Measurements from ENCODE around the gene PEDS1.

GRCh38 chr20:50142812-50143211 is 10.7 kb downstream of the PEDS1 start:
- TF ChIP-seq EZH2 (IDR thresholded peaks at IDR 0.05; ENCODE audit: insufficient read depth, poor library complexity, severe bottlenecking): no peak
- no peak for TF ChIP-seq EZH2phosphoT487 (IDR thresholded peaks at IDR 0.05; ENCODE audit: insufficient read depth, low read depth)
